CD4-positive, alpha-beta T cell treated with Interleukin-17A for 4 hours (primary cell): ENCODE results near the gene HYAL3.
A peak's percentile ranks its signal among the peaks of the same experiment; 100 is the strongest.
"Not testable (repeated sequence)": the region's sequence is repeated elsewhere in the genome, so short reads cannot be mapped to it uniquely, and the experiment has no call there.

Source experiments
- DNase-seq: peaks from one replicate; pipeline ENCODE4 v3.0.0-alpha.2; 2020; ENCODE audit warnings: mixed read lengths

The HYAL3 gene

DNA sequence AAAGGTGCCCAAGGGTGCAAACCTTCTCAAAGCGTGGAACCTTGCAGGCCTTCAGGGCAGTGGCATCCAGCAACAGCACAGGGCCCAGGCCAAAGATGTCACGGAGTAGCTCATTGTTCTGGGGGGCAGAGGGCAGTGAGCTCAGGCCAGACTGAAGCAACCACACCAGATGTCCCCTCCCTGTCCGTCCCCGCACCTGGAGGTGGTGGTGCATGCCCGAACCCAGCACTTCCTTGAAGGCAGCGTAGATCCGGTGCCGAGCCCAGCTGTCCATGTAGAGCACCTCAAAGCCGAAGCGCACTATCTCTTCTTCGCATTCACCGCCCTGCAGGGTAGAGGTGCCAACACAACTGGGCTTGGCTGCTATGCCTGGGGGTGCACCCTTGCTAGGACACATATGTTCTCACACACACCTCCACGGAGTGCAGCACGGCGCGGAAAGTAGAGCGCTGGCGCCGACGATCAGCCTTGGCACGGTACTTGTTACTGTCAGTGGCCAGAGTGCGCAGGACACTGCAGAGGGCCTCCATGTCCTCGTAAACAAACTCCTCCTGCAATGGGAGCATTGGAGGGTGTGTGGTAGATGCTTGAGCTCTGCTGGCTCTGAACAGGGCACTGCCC is 10.7 kb downstream of the HYAL3 start:
- DNase-seq: no peak

DNA sequence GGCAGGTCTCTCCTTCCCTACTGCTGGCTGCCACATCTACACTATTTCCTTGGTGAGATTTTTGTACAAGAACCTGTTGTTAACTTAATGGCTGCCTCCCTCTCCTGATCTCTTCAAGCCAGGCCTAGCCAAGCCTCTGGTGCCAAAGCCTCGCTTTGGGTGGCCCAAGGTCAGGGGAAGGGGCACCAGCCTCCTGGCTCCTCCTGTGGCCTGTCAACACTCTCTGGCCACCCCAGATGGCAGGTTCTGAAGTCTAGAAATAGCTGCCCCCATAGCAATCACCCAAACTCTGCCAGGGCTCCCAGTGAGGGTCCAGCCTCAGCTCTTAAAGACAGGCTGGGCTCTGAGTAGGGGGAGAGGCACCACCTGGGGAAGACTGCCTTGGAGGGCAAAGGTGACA is 11.9 kb downstream of the HYAL3 start:
- no peak for DNase-seq

DNA sequence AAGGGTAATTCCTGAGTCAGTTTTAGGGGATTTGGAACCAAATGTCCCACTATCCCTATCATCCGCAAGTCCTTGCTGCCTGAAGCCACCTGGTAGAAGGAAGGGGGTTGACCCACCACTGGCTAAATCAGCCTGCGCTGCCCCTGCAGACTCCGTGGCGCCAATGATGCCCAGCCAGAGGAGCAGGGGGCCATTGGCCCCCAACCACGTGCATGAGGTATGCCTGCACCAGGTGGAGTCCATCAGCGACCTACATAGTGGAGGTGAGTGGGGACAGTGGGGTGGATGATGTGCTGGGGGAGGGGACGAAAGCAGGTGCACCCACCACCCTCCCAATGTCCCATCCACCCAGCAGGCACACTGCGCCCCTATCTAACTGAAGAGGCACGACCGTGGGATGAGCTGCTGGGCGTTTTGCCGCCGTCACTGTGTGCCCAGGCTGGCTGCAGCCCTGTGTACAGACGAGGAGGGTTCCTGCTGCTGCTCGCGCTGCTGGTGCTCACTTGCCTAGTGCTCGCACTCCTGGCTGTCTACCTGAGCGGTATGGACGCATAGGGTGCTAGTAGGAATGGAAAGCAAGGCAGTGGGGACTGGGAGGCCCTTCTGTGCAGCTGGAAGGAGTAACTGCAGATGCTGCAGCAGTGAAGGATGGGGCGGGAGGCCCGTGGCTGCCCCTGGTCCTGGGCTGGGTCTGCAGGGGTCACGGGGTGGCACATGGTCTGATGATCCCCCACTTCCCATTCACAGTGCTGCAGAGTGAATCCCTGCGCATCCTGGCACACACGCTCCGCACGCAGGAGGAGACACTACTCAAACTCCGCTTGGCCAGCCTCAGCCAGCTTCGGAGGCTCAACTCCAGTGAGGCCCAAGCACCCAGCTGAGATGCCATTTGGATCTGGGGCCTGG is 12.6 kb downstream of the HYAL3 start:
- DNase-seq: no peak

DNA sequence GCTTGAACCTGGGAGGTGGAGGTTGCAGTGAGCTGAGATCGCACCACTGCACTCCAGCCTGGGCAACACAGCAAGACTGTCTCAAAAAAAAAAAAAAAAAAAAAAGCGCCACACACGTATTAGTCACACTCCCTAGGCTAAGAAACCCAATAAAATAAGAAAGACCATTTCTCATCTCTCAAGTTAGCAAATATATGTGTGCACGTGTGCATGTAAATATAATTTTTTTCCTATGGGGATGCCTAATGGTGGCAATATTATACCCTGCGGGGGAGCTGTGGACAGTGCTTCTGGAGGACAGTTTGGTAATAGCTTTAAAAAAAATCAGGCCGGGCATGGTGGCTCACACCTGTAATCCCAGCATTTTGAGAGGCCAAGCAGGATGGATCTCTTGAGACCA is 15.1 kb downstream of the HYAL3 start:
- not testable (repeated sequence) for DNase-seq

DNA sequence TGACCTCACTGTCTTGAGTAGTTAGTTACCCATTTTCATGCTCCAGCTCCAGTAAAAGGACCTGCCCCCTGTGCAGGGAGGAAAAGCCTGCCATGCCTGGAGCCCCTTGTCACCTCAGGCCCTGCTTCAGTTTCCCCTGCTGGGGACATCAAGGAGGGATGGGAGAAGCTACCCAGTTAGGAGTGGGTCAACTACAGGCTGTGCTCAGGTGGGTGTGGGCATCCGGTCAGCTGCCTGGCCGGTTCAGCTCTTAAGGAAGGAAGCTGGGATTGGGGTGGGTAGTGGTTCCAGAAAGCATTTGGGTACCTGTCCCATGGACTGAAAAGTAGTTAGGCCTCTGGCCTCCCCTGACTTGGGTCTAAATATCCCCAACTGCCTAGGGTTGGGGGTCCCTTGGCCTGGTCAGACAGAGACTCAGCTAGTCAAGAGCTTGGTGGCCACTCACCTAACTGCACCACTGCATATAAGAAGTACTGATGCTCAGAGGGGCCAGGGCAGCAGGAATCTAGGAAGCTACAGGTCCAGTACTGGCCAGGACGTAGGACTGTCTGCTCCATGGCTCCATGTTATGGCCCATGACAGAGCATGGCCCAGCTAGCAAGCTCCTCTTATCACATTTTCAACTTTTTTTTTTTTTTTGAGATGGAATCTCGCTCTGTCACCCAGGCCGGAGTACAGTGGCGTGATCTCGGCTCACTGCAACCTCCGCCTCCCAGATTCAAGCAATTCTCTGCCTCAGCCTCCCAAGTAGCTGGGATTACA is 19.8 kb downstream of the HYAL3 start:
- no peak for DNase-seq

DNA sequence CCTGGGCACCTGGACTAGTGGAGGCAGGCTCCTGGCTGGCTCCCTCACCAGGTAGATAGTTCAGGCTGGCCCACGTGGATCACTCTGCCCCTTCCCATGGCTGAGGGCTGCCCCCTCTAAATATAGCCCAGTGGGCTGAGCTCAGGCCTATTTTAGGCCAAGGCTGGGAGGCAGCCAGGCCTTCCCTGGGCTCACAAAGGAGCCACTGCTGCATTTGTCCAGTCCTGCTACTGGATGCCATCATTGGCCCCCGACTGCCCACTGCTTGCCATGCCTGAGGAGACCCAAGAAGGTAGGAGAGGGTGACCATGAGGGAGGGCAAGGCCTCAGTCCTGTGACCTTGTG is 20.4 kb downstream of the HYAL3 start, which contains the start of gene LSMEM2:
Gene LSMEM2, plus strand, starts transcription at position 208 of the 345 bp plus-strand sequence. Its CDS starts 27 bp downstream, at position 235.
- DNase-seq: no peak

DNA sequence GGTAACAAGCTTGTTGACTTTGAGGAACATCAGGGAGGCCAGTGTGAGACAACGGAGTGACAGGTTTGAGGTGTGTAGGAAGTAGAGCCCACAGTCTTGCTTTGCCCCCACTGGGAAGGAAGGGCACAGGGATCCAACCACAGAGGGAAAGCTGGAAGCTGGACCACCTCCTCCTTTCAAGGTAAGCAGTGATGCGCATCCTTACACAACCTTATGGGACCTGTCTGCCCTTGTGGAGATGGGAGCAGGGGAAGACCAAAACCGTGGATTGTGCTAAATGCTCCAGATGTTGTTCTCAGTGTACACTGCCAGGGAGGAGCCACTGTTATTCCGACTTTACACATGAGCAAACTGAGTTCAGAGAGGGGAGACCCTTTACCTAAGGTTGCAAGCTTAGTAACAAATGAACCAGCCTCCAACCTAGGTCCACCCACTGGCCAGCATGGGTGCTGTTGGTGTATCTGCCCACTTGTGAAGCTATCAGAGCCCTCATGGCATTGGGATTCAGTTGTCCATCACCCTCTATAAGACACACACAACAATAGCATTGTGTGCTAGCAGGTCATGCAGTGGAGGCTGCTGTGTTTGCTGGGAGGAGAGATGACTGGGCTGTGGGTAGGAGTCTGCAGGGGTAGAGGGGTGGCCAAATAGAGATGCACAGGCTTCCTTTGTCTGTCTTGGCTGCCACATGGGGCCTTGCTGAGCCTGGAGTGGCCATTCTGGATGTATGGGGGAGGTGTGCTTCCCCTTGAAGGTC is 20.9 kb downstream of the HYAL3 start:
- DNase-seq: no peak

DNA sequence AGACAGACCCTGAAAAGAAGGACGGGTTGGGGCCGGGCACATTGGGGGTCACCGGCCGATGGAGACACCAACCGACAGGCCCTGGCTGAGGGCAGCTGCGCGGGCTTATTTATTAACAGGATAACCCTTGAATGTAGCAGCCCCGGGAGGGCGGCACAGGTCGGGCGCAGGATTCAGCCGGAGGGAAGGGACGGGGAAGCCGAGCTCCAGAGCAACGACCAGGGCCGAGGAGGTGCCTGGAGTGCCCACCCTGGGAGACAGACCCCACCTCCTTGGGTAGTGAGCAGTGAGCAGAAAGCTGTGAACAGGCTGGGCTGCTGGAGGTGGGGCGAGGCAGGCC is 22.5 kb downstream of the HYAL3 start:
- no peak for DNase-seq

DNA sequence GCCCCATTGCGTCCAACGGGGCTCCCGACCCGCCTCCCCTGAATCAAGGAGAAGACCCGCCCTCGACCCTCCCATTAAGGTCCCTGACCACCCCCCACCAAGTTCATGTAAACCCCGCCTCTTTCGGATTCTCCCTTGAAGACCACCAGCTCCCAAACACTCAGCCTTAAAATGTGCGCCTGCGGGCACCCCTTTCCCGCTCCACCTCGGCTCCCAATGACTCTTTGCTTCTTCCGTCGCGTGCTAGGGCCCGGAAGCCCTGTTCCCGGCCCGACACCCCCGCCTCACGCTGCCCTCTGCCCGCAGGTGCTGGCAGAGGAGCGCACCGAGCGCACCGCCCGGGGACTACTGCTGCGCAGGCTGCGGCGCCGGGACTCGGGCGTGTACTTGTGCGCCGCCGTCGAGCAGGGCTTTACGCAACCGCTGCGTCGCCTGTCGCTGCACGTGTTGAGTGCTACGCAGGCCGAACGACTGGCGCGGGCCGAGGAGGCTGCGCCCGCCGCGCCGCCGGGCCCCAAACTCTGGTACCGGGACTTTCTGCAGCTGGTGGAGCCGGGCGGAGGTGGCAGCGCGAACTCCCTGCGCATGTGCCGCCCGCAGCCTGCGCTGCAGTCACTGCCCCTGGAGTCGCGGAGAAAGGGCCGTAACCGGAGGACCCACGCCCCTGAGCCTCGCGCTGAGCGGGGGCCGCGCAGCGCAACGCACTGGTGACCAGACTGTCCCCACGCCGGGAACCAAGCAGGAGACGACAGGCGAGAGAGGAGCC is 23.0 kb downstream of the HYAL3 start:
- DNase-seq: no peak

DNA sequence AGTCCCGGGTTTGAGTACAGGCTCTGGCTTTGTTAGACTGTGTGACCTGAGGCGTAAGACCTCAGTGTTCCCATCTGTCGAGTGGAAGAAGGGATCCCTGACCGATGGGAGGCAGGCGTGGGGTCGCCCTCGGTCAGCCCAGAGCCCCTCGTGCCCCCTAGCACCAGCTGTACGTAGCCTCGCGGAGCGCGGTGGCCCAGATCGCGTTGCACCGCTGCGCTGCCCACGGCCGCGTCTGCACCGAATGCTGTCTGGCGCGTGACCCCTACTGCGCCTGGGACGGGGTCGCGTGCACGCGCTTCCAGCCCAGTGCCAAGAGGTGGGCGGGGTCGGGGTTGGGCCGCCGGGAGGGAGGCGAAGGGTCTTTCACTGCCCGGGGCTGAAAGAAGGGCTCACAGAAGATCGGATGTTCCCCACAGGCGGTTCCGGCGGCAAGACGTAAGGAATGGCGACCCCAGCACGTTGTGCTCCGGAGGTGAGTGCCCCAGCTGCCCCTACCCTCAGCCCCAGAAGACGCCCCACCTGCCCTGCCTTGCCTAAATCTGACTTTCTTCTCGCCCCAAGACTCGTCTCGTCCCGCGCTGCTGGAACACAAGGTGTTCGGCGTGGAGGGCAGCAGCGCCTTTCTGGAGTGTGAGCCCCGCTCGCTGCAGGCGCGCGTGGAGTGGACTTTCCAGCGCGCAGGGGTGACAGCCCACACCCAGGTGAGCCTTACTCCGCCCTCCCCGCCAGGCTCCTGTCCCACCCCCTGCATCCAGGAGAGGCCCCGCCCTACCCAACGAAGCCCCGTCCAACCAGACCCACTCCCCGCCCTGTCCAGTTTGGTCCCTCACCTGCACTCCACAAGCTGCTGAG is 23.8 kb downstream of the HYAL3 start:
- no peak for DNase-seq

DNA sequence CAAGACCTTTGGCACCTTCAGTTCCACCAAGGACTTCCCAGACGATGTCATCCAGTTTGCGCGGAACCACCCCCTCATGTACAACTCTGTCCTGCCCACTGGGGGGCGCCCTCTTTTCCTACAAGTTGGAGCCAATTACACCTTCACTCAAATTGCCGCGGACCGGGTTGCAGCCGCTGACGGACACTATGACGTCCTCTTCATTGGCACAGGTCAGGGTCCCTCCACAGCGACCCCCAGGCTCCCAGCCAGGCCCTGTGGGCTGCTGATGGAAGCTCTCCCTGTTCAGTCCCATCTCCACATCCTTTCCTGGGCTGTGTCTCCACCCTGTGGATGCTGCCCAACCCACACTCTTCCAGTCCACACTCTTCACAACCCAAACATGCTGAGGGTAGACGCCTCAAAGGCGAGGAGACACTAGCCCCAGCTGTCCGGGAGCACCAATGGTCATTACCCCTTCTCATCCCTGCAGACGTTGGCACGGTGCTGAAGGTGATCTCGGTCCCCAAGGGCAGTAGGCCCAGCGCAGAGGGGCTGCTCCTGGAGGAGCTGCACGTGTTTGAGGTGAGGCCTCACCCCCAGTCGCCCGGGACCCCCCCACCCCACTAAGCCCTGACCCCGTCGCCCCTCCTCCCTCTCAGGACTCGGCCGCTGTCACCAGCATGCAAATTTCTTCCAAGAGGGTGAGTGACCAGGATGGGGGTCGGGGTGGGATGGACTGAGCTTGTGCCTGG is 24.7 kb downstream of the HYAL3 start:
- peak; percentile 84 for DNase-seq

DNA sequence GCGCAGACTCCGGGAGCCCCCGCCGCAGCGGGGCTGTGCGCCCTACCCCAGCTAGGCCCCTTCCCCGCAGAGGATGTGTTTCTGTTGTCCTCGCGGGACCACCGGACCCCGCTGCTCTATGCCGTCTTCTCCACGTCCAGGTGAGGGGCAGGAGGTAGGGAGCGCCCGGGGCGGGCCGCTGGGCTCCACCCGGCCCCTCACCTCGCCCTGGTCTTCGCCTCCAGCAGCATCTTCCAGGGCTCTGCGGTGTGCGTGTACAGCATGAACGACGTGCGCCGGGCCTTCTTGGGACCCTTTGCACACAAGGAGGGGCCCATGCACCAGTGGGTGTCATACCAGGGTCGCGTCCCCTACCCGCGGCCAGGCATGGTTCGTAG is 25.5 kb downstream of the HYAL3 start:
- no peak for DNase-seq

DNA sequence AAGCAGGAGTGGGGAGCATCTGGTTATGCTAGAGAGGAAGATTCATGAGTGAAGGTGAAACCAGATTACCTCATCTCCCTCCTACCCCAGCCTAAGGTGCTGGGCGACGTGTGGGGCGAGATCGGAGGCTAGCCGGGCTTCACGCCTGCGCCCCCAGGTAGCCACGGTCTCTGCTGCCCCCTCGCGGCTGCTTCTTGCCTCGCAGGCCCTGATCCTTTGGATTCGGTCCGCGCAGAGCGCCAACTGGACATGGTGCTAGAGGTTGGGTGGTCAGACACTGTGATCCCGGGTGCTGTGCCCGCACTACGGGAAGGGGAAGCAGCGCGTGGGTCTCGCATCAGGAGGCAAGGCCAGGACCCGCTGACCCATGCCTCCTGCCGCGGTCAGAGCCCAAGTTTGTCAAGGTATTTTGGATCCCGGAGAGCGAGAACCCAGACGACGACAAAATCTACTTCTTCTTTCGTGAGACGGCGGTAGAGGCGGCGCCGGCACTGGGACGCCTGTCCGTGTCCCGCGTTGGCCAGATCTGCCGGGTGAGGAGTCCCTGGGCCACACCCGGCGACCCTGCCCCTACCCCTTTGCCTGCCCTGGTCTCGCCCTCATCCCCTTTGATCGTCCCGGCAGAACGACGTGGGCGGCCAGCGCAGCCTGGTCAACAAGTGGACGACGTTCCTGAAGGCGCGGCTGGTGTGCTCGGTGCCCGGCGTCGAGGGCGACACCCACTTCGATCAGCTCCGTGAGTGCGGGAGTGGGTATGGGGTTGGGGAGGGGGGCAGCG is 26.1 kb downstream of the HYAL3 start:
- DNase-seq: peak; percentile 91

DNA sequence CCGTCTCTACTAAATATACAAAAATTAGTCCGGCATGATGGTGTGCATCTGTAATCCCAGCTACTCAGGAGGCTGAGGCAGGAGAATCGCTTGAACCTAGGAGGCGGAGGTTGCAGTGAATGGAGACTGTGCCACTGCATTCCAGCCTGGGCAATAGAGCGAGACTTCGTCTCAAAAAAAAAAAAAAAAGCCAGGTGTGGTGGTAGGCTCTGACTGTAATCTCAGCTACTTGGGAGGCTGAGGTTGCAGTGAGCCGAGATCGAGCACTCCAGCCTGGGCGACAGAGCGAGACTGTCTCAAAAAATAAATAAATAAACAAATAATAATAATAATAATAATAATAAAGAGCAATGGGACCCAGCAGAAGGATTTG is 26.7 kb downstream of the HYAL3 start:
- not testable (repeated sequence) for DNase-seq

DNA sequence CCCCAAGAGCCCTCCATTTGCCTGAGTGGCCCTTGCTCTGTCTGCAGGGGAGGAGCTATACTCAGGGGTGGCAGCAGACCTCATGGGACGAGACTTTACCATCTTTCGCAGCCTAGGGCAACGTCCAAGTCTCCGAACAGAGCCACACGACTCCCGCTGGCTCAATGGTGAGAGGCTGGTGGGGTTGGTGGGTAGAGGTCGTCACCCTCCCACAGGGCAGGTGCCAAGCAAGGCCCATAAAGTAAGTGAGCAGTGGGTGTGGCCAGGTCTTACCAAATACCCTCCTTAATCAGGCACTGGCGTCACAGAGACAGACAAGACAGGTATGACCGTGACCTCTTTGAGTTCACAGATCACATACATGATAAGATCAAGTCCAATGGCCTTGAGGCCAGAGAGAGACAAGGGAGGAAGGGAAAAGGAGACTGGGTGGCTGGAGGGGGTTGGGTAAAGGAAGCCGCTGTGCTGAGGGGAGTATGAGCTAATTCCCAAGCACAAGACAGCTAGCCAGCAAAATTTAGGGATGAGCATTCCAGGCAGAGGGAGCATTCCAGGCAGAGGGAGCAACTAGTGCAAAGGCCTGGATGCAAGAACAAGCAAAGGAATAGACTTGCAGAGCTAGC is 27.8 kb downstream of the HYAL3 start:
- no peak for DNase-seq

DNA sequence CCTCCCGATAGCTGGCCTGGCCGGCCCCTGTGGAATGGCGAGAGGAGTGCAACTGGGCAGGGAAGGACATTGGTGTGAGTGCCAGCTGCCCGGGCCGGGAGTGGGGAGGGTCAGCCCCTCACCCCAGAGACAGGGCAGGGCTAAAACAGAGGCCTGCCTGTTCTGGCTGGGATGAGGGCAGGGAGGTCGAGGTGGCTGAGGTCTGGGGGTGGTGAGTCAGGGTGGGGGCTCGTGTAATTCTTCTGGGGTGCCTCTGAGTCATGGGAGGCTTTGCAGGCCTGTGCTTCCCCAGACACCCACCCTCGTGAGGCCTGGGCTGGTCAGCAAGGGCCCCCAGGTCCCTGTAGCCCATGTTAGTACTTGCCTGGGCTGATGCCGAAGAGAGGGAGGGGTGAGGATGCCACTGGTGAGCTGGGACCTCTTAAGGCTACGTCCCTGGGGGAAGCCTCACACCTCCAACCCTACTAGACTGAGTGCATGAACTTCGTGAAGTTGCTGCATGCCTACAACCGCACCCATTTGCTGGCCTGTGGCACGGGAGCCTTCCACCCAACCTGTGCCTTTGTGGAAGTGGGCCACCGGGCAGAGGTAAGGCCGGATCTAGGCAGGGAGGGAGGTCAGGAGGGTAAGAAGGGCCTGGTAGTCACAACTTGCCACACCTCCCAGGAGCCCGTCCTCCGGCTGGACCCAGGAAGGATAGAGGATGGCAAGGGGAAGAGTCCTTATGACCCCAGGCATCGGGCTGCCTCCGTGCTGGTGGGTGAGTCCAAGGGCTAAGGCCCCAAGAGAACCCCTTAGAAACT is 28.6 kb downstream of the HYAL3 start:
- no peak for DNase-seq

DNA sequence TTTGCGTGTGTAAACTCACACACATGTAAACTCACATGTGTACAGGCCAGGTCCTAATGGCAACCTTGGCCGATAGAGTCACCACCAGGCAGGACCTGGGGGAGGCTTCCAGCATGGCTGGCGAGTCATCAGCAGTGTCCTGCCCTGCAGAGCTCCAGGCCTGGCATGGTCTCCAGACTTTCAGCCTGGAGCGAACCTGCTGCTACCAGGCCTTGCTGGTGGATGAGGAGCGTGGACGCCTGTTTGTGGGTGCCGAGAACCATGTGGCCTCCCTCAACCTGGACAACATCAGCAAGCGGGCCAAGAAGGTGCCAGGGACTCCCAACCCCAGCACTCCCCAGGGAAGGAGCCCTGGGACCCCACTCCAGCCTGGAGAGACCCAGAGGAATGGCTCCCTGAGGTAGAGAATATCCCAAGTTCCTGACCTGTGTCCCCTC is 29.2 kb downstream of the HYAL3 start:
- no peak for DNase-seq

DNA sequence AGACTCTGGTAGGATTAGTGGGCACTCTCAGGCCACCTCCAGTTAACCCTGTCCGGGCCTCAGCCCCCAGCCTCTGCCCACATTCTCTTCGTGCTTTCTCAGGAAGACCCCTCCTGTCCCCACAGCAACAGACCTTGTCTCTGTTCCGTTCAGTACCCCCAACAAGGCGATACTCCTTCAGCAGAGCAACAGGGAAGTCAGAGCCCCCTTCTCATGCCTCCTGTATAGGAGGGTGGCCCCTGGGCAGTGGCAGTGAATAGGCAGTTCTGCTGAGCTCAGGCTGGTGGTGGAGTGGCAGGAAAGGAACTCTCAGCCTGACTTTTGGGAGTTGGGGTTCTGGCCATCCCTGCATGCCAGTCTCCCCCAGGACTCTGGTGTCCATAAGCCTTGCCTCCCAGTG is 29.7 kb downstream of the HYAL3 start:
- no peak for DNase-seq
